GM12878 (cell line): Measurements from ENCODE around the gene AGTPBP1. TPM values are rescaled to one million over a fixed set of nuclear protein-coding genes. Genes with fewer than 3 reads are reported as not detected.

ENCODE experiments used
- ATAC-seq: fragments of 200-7000 bp; cut with Tn5 transposase; 3 replicates; pipeline ENCODE4 v1.9.1; 2020; ENCODE audit warnings: mild to moderate bottlenecking, moderate library complexity
- BruUV-seq: library from RNA; stranded (reverse); fragments of 400-500 nt; replicated peaks from 2 replicates; lab custom pipeline; 2021; lab: Mats Ljungman, UMichigan
- CTCF ChIA-PET: fragments of 300-600 bp; sonication (Branson Sonifier 250); formaldehyde crosslinking; extraction: SDS; loops from one replicate; lab custom pipeline; 2021; ENCODE audit warnings: inconsistent platforms; lab: Yijun Ruan, JAX
- POLR2A ChIA-PET: fragments of 350-600 bp; formaldehyde crosslinking; extraction: SDS; loops from one replicate; lab custom pipeline; 2021; ENCODE audit warnings: inconsistent platforms; lab: Charles Lee
- RAD21 ChIA-PET: fragments of 300-600 bp; sonication (Branson Sonifier 250); formaldehyde crosslinking; loops from one replicate; lab custom pipeline; 2023; ENCODE audit warnings: antibody characterized with exemption; ENCODE audit not compliant: unreplicated experiment; lab: Charles Lee
- SMC1A ChIA-PET: fragments of 300-600 bp; sonication (Branson Sonifier 250); formaldehyde crosslinking; loops from one replicate; lab custom pipeline; 2023; ENCODE audit not compliant: unreplicated experiment, uncharacterized antibody; lab: Charles Lee
- DNase-seq: peaks from one replicate; pipeline ENCODE4 v3.0.0-alpha.2; 2011; ENCODE audit warnings: low read depth, low spot score
- FAIRE-seq: peaks from 3 replicates; lab custom pipeline; 2011; peaks lifted over from hg19 to GRCh38; lab: Jason Lieb, UNC
- H2AFZ ChIP-seq: 2 replicates; pipeline ENCODE4 v1.6.0; 2011; ENCODE audit warnings: low read depth, low read length, control low read depth; ENCODE audit not compliant: control insufficient read depth
- H3K27ac ChIP-seq: 2 replicates; pipeline ENCODE4 v1.5.1; 2011; ENCODE audit warnings: control low read depth; ENCODE audit not compliant: control insufficient read depth, insufficient read depth
- H3K27me3 ChIP-seq, 2 experiments: replicated peaks in 1 of 2; 2 replicates each; pipeline versions ENCODE4 v1.6.0 to v1.6.1; 2011; ENCODE audit warnings: low read length in 1 of 2; ENCODE audit not compliant: control insufficient read depth in 2 of 2, insufficient read depth in 2 of 2
- H3K36me3 ChIP-seq, 2 experiments: 2 replicates each; pipeline ENCODE4 v1.5.1; 2011; ENCODE audit warnings: low read length in 1 of 2; ENCODE audit not compliant: control insufficient read depth in 2 of 2, insufficient read depth in 2 of 2
- H3K4me1 ChIP-seq: 2 replicates; pipeline ENCODE4 v1.6.1; 2011; ENCODE audit warnings: mild to moderate bottlenecking, low read length, moderate library complexity, mixed read lengths; ENCODE audit not compliant: control insufficient read depth, insufficient read depth
- H3K4me2 ChIP-seq: 2 replicates; pipeline ENCODE4 v1.6.0; 2011; ENCODE audit warnings: control low read depth; ENCODE audit not compliant: control insufficient read depth, insufficient read depth
- H3K4me3 ChIP-seq: fragments of 200-600 bp; sonication (generic); 2 replicates; pipeline ENCODE4 v1.5.1; 2016
- H3K79me2 ChIP-seq: 2 replicates; pipeline ENCODE4 v1.6.0; 2011; ENCODE audit warnings: low read length; ENCODE audit not compliant: control insufficient read depth, insufficient read depth
- H3K9ac ChIP-seq: 2 replicates; pipeline ENCODE4 v1.8.0; 2011; ENCODE audit warnings: low read length, control low read depth, mixed read lengths; ENCODE audit not compliant: control insufficient read depth, insufficient read depth
- H3K9me3 ChIP-seq: replicated peaks from 3 replicates; pipeline ENCODE4 v1.5.1; 2011; ENCODE audit warnings: mild to moderate bottlenecking, low read length; ENCODE audit not compliant: control insufficient read depth, insufficient read depth
- H4K20me1 ChIP-seq: 2 replicates; pipeline ENCODE4 v1.6.0; 2011; ENCODE audit not compliant: control insufficient read depth, insufficient read depth
- CEBPZ ChIP-seq: fragments of 150-350 bp; IDR thresholded peaks from 2 replicates; pipeline ENCODE4 v1.6.1; 2016; ENCODE audit warnings: low read depth, low read length
- EP300 ChIP-seq, 2 experiments: fragments of 150-350 bp in 1 of 2; IDR thresholded peaks; 2 replicates each; pipeline ENCODE4 v1.6.1; 2011 to 2012; ENCODE audit warnings: low read depth in 2 of 2, low read length in 2 of 2, borderline replicate concordance in 1 of 2, improper control_type of control experiment in 1 of 2, inconsistent platforms in 1 of 2; ENCODE audit not compliant: control insufficient read depth in 1 of 2
- MYB ChIP-seq: fragments of 150-350 bp; IDR thresholded peaks from 2 replicates; pipeline ENCODE4 v1.6.1; 2014; ENCODE audit warnings: mild to moderate bottlenecking, low read depth, low read length, borderline replicate concordance
- NR2F1 ChIP-seq: fragments of 450-650 bp; conservative IDR thresholded peaks from 2 replicates; pipeline ENCODE4 v1.6.1; 2017; ENCODE audit warnings: mild to moderate bottlenecking
- RB1 ChIP-seq: fragments of 450-650 bp; formaldehyde crosslinking; IDR thresholded peaks from 2 replicates; pipeline ENCODE4 v1.6.1; 2017; ENCODE audit warnings: mild to moderate bottlenecking, borderline replicate concordance
- WRNIP1 ChIP-seq: IDR thresholded peaks from 2 replicates; pipeline ENCODE4 v1.6.1; 2011; ENCODE audit warnings: low read depth, low read length, improper control_type of control experiment, borderline replicate concordance
- WGBS: methylation state at CpG from one replicate; pipeline ENCODE4 v1.1.6; 2016; ENCODE audit warnings: low lambda C conversion rate; ENCODE audit not compliant: insufficient replicate concordance, insufficient coverage; ENCODE audit errors: missing lambda C conversion rate; 5-methylcytosine and 5-hydroxymethylcytosine counted together
- in situ Hi-C: fragments of 300-500 bp; cut with MboI; formaldehyde crosslinking; loops from 9 replicates; pipeline ENCODE4 v1.14.3; 2018; ENCODE audit warnings: mixed read lengths
- intact Hi-C: fragments of 100-400 bp; cut with micrococcal nuclease; formaldehyde crosslinking; loops from one replicate; pipeline ENCODE4 v1.14.2; 2022; ENCODE audit not compliant: unreplicated experiment
- polyA plus RNA-seq, 11 experiments: library from polyadenylated mRNA; depleted of rRNA in 4 of 11; unstranded in 6 of 11; stranded (reverse) in 5 of 11; fragments of >200 nt; fragmentation: Nextera tagmentation in 4 of 11; fragmentation: Illumina TruSeq in 1 of 11; extraction: Ambion mirVana in 4 of 11; extraction: Trizol in 1 of 11; gene quantifications; 1 replicate in 1 of 11; 2 replicates in 10 of 11; pipeline versions ENCODE4 v1.2.1 to v1.2.3, GENCODE V29; 2011 to 2016; ENCODE audit warnings: inconsistent platforms in 2 of 11, missing spikeins in 2 of 11, low read depth in 1 of 11
- total RNA-seq, 4 experiments: library from RNA; depleted of rRNA in 3 of 4; stranded (reverse); fragments of >200 nt in 3 of 4; fragmentation: Illumina TruSeq in 1 of 4; extraction: Trizol in 1 of 4; gene quantifications; 2 replicates each; pipeline versions ENCODE4 v1.2.1 to v1.2.3, GENCODE V29; 2013 to 2021

AGTPBP1 gene
- total and polyA plus RNA-seq, 10 of the 15 experiments (the other 5 are each of a cell fraction or from before 2014, with no cell fraction given): 6.1 to 35.2 (median 20.0) TPM

GRCh38 chr9:85521371-85522197 is 220.2 kb downstream of the AGTPBP1 start (continued):
- TF ChIP-seq CEBPZ: no peak
- TF ChIP-seq, all 136 proteins: peak for 0

- no peak for FAIRE-seq
- WGBS: 46% methylated on average over 6 of the region's 6 CpGs
Observed at GRCh38 chr9:85516976-85517637, 224.6 kb downstream of the AGTPBP1 start.

More at GRCh38 chr9:85516976-85517637, 224.6 kb downstream of the AGTPBP1 start:
- no peaks in the 10 kb centered on the region for H3K9me3 ChIP-seq
- ChIA-PET CTCF (no interaction called here), RAD21 (no interaction called here), POLR2A (no interaction called here), SMC1A (no interaction called here)
- no peaks in the 10 kb centered on the region for H3K79me2 ChIP-seq
- DNase-seq: no peak
- H3K4me1 ChIP-seq: no peaks in the 10 kb centered on the region
- no peaks in the 10 kb centered on the region for H4K20me1 ChIP-seq
- H3K36me3 ChIP-seq: no peaks in the 10 kb centered on the region
- no TSS peak for BruUV-seq
- H3K27ac ChIP-seq: no peak overlapping the region
- intact Hi-C loops (no loop called here), in situ Hi-C loops (no loop called here)
- H3K4me2 ChIP-seq: no peak overlapping the region
- H3K4me3 ChIP-seq: no peak overlapping the region
- peaks cover 0 to under 1% of the 10 kb centered on the region in 2 experiments; a peak in 1 of 4 replicates for H3K27me3 ChIP-seq
- no peak for TF ChIP-seq WRNIP1
- TF ChIP-seq EP300 (IDR thresholded peaks at IDR 0.05; ENCODE audit: borderline replicate concordance in 1 of 2, control insufficient read depth in 1 of 2, low read depth in 2 of 2, low read length in 2 of 2): no peak
- TF ChIP-seq NR2F1: no peak
- no peak for TF ChIP-seq RB1
- no peak for TF ChIP-seq MYB
- 0 out of 3 replicates have a peak, but pooled peaks have one; percentile 24 for ATAC-seq
- no peak overlapping the region for H3K9ac ChIP-seq
- H2AFZ ChIP-seq: no peak overlapping the region
